MM.1S (cell line): ENCODE measurements around the gene RARB.

Experiments used
- DNase-seq: peaks from one replicate; pipeline ENCODE4 v3.0.0-alpha.2; 2015
- H2AFZ ChIP-seq: fragments of 300-600 bp; sonication (generic); 2 replicates; pipeline ENCODE4 v1.6.0; 2016; ENCODE audit warnings: antibody characterized with exemption, low read length
- H3F3A ChIP-seq: fragments of 300-600 bp; sonication (generic); 2 replicates; pipeline ENCODE4 v1.6.1; 2016; ENCODE audit warnings: mild to moderate bottlenecking, antibody characterized with exemption, low read length, moderate library complexity, mixed read lengths; ENCODE audit not compliant: insufficient read depth
- H3K27ac ChIP-seq: fragments of 300-600 bp; sonication (generic); 2 replicates; pipeline ENCODE4 v1.5.1; 2016; ENCODE audit warnings: mild to moderate bottlenecking, low read length
- H3K27me3 ChIP-seq: fragments of 300-600 bp; sonication (generic); replicated peaks from 2 replicates; pipeline ENCODE4 v1.6.0; 2016; ENCODE audit warnings: low read length; ENCODE audit not compliant: insufficient read depth
- H3K36me3 ChIP-seq: fragments of 300-600 bp; sonication (generic); replicated peaks from 2 replicates; pipeline ENCODE4 v1.6.1; 2016; ENCODE audit warnings: mild to moderate bottlenecking, low read length, mixed read lengths; ENCODE audit not compliant: insufficient read depth
- H3K4me1 ChIP-seq: fragments of 300-600 bp; sonication (generic); 2 replicates; pipeline ENCODE4 v1.6.1; 2016; ENCODE audit warnings: low read length, mixed read lengths
- H3K4me2 ChIP-seq: fragments of 300-600 bp; sonication (generic); 2 replicates; pipeline ENCODE4 v1.6.0; 2016; ENCODE audit warnings: low read depth, low read length
- H3K4me3 ChIP-seq: fragments of 300-600 bp; sonication (generic); 2 replicates; pipeline ENCODE4 v1.5.1; 2016; ENCODE audit warnings: low read length, mixed read lengths
- H3K79me2 ChIP-seq: fragments of 300-600 bp; sonication (generic); 2 replicates; pipeline ENCODE4 v1.6.1; 2016; ENCODE audit warnings: mixed run types, low read length, mixed read lengths
- H3K9ac ChIP-seq: fragments of 300-600 bp; sonication (generic); 2 replicates; pipeline ENCODE4 v1.6.1; 2016; ENCODE audit warnings: low read length, mixed read lengths
- H3K9me2 ChIP-seq: fragments of 300-600 bp; sonication (generic); replicated peaks from 2 replicates; pipeline ENCODE4 v1.6.1; 2016; ENCODE audit warnings: mild to moderate bottlenecking, low read length, mixed read lengths; ENCODE audit not compliant: insufficient read depth
- H3K9me3 ChIP-seq: fragments of 300-600 bp; sonication (generic); replicated peaks from 2 replicates; pipeline ENCODE4 v1.6.1; 2016; ENCODE audit warnings: mild to moderate bottlenecking, low read length, mixed read lengths; ENCODE audit not compliant: insufficient read depth
- H4K20me1 ChIP-seq: fragments of 300-600 bp; sonication (generic); 2 replicates; pipeline ENCODE4 v1.6.1; 2016; ENCODE audit warnings: mild to moderate bottlenecking, low read length, moderate library complexity, mixed read lengths; ENCODE audit not compliant: insufficient read depth
- EZH2 ChIP-seq: fragments of 300-600 bp; sonication (generic); optimal IDR thresholded peaks from 2 replicates; pipeline ENCODE3; 2017; ENCODE audit warnings: low read depth, mild to moderate bottlenecking, antibody characterized with exemption, low read length, mixed read lengths
- EZH2phosphoT487 ChIP-seq: fragments of 300-600 bp; sonication (generic); IDR thresholded peaks from 2 replicates; pipeline ENCODE4 v1.6.1; 2018; ENCODE audit warnings: antibody characterized with exemption, low read length
- TF ChIP-seq, protein P1 (sequence below): fragments of 300-600 bp; sonication (generic); IDR thresholded peaks from 2 replicates; pipeline ENCODE4 v1.5.1; 2016; ENCODE audit warnings: antibody characterized with exemption, low read length, mixed read lengths

The RARB gene

GRCh38 chr3:25587975-25588374 lies 159.9 kb downstream of the RARB start:
- Histone ChIP-seq H3K27ac (no peak overlapping the region), H3K4me1 (no peaks in the 10 kb centered on the region), H3K9ac (no peak overlapping the region), H2AFZ (no peak overlapping the region), H3K9me3 (no peaks in the 10 kb centered on the region), H3F3A (no peaks in the 10 kb centered on the region), H3K9me2 (no peaks in the 10 kb centered on the region), H3K27me3 (no peaks in the 10 kb centered on the region), H3K36me3 (no peaks in the 10 kb centered on the region), H3K79me2 (no peaks in the 10 kb centered on the region), H4K20me1 (no peaks in the 10 kb centered on the region), H3K4me2 (no peak overlapping the region), H3K4me3 (no peak overlapping the region)
- no peak for DNase-seq
- TF ChIP-seq EZH2: no peak
- no peak for TF ChIP-seq EZH2phosphoT487
- TF ChIP-seq, protein P1, sequence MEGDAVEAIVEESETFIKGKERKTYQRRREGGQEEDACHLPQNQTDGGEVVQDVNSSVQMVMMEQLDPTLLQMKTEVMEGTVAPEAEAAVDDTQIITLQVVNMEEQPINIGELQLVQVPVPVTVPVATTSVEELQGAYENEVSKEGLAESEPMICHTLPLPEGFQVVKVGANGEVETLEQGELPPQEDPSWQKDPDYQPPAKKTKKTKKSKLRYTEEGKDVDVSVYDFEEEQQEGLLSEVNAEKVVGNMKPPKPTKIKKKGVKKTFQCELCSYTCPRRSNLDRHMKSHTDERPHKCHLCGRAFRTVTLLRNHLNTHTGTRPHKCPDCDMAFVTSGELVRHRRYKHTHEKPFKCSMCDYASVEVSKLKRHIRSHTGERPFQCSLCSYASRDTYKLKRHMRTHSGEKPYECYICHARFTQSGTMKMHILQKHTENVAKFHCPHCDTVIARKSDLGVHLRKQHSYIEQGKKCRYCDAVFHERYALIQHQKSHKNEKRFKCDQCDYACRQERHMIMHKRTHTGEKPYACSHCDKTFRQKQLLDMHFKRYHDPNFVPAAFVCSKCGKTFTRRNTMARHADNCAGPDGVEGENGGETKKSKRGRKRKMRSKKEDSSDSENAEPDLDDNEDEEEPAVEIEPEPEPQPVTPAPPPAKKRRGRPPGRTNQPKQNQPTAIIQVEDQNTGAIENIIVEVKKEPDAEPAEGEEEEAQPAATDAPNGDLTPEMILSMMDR: no peak

GRCh38 chr3:25588441-25589103 lies 160.5 kb downstream of the RARB start:
- Histone ChIP-seq H3K4me3 (no peak overlapping the region), H3K4me2 (no peak overlapping the region), H3K9me3 (no peaks in the 10 kb centered on the region), H3K79me2 (no peaks in the 10 kb centered on the region), H4K20me1 (no peaks in the 10 kb centered on the region), H3K9ac (no peak overlapping the region), H3K36me3 (no peaks in the 10 kb centered on the region), H3K9me2 (no peaks in the 10 kb centered on the region), H2AFZ (no peak overlapping the region), H3K27me3 (no peaks in the 10 kb centered on the region), H3F3A (no peaks in the 10 kb centered on the region), H3K4me1 (no peaks in the 10 kb centered on the region), H3K27ac (no peak overlapping the region)
- TF ChIP-seq EZH2phosphoT487 (no peak), EZH2 (no peak)
- TF ChIP-seq, protein P1: no peak
- DNase-seq: no peak

DNA sequence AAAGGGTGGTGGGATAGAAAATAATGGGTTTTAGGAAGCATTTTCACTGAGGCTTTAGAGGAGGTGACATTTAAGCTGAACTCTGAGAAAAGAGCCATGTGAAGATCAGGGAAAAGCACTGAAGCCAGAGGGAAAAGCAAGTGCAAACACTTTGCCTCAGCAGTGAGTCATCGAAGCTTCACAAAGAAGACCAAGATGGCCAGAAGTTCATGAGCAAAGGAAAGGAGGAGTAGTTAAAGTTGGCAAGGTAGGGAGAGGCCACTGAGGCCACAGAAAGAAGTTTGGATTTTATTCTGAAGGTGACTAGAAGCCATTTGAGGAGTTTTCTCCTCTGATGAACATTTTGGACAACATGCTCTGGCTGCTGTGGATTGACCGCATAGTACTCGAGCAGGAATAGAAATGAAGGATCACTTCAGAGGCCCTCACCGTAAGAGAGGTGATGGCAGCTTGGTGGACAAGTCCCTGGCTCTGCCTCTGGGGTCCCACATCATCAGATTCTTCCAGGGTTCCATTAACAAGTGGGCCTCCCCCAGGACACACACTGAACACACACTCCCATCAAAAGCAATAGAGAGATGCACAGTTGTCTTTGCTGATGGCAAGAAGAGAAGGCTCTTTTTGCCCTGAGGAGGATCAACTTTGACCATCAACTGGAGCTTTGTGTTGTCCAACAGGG lies 161.2 kb downstream of the RARB start:
- Histone ChIP-seq H3K27me3 (no peaks in the 10 kb centered on the region), H3K36me3 (no peaks in the 10 kb centered on the region), H3K9me2 (no peaks in the 10 kb centered on the region), H3K4me1 (no peaks in the 10 kb centered on the region), H3K9me3 (no peaks in the 10 kb centered on the region), H3F3A (no peaks in the 10 kb centered on the region), H3K27ac (no peak overlapping the region), H3K4me2 (no peak overlapping the region), H3K9ac (no peak overlapping the region), H3K4me3 (no peak overlapping the region), H2AFZ (no peak overlapping the region), H3K79me2 (no peaks in the 10 kb centered on the region), H4K20me1 (no peaks in the 10 kb centered on the region)
- TF ChIP-seq, protein P1: no peak
- TF ChIP-seq EZH2 (no peak), EZH2phosphoT487 (no peak)
- no peak for DNase-seq
